HG03108 (cell line): ENCODE results near the gene GPR173.

ENCODE experiments used
- ATAC-seq: cut with Tn5 transposase; IDR thresholded peaks from one replicate; pipeline ENCODE4 v1.9.1; 2021; ENCODE audit warnings: moderate library complexity; ENCODE audit not compliant: unreplicated experiment

The GPR173 gene, protein sequence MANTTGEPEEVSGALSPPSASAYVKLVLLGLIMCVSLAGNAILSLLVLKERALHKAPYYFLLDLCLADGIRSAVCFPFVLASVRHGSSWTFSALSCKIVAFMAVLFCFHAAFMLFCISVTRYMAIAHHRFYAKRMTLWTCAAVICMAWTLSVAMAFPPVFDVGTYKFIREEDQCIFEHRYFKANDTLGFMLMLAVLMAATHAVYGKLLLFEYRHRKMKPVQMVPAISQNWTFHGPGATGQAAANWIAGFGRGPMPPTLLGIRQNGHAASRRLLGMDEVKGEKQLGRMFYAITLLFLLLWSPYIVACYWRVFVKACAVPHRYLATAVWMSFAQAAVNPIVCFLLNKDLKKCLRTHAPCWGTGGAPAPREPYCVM

DNA sequence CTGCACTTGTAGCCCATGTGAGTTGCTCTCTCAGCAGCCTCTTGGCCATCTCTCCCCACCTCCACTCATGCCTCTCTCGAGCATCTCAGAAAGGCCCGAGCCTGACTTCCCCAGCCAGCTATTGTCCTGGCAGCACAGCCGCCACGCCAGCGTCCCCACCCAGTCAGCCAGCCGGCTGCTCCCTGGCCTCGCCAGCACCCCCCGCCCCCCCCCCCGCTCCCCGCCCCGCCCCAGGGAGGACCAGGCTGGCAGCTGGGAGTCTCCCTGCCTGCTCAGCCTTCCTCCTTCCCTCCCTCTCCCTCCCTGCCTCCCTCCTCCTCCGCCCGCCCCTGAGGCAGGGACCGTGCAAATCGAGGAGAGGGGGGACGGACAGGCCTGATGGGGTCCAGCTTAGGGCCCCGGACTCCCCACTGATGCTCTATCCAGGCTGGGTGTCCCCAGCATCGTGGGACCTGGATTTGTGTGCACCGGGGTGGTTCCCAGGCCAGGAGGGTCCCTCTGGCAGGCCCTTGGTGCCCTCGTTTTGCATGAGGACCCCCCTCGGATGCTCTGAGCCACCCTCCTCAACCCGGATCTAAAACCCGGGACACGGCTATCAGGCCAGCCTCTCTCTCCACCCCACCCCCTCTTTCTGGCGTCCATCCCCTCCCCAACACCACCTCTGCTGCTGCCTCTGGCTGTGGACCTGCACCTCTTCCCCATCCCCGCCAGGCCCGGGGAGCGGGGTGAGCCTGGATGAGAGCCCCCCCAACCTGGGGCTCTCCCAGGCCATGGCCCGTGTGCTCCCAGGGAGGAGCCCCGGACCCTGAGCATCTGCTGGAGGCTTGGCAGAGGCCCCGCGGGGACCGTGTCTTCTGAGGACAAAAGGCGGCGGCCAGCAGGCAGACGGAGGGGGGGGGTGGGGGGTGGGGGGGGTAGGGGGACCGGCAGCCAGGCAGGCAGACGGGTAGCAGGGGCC, at the start of gene GPR173:
GPR173 (plus strand) TSS at position 621 of the 958 bp plus-strand sequence. CDS start 27,833 bp downstream, outside the sequence.
- no peak for ATAC-seq

DNA sequence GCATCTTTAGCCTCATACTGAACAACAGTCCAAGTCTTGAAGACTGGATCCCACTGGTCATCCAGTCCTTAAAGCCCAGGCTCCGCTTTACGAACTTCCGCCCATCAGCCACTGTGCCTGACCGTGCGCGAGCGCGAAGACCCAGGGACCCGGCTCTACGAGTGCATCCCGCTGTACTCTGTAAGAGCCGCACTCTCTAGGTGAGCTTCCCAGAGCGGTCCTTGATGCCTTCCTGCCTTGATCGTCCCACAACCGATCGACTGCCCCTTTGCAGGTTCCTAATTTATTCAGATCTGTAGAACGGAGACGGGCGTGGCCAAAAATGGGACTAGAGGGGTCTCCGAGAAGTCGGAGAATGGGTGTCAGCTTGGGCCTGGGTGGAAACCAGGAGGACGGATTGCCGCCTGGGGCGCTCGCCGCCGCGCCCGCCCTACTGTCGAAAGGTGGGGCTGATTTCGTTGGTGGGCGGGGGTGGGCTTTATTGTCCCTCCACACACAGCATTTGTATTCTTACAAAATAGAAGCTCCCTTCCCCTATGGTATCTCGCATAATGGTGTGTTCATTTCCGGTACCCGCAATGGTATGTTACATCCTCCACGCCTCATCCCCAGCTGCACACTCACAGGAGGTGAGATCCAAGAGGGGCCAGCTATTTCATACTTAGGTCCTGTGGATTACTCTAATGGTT, 48.0 kb upstream of the GPR173 start:
- no peak for ATAC-seq

DNA sequence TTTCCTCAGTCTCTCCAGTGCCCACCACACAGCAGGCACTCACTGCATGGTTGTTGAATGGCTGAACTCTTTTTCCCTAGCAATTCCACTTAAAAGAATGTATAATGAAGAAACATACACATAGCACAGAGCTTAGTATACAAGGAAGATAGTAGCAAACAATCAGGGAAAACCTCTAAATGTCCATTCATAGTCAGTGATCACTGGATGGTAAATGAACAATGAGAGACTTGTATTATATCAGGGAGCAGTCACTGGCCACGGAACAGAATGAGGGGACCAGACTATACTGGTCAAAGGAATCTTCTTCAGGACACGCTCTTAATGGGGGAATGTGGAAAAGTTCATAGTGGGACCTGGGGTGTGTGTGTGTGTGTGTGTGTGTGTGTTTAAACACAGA, 46.6 kb upstream of the GPR173 start:
- no peak for ATAC-seq

DNA sequence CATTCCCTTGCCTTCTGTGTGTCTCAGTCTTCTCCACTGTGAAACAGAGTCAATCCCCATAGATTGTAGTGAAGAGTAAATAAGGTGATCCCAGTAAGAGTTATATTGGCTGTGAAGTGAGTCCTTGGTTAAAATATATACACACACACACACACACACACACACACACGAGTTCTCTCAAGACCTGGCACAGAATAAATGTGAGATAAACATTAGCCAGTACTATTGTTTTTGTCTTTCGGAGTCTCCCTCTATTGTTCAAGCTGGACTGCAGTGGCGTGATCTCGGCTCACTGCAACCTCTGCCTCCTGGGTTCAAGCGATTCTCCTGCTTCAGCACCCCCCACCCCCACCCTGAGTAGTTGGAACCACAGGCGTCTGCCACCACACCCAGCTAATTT, 45.5 kb upstream of the GPR173 start:
- ATAC-seq = no peak

DNA sequence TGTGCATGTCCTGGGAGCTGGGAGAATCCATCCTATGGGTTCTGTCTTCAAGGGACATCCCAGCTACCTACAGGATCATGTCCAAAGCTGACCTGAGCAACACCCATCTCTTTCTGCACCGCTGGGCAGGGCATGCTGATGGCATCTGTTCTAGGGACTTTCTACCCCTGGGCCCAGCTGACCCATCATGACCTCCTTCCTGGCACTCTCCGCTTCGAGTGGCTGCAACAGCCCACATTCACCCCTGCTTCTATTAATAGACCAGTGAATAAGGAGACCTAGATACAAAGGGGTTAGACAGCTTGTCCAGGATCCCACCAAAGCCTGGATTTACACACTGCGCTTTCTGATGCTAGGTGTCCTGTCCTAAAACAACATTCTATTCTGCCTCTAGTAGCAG, 44.6 kb upstream of the GPR173 start:
- ATAC-seq = no peak

DNA sequence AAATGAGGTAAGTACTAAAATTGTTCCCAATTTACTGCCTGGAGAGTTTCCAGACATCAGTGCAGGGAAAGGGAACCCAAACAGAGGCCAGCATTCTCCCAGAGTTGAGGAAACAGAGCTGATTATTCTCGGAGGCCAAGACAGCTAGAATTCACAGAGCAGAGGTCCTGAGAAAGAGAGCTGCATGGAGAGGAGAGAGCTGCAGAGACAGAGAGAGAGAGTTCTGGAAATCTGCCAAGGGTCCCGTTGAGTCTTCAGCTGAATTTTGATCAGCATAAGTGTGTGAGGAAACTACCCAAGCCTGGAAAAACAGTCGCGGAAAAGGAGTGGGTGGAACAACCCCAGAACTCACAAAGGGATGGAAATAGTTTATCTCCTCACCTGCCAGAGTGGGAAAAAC, 43.8 kb upstream of the GPR173 start:
- no peak for ATAC-seq

DNA sequence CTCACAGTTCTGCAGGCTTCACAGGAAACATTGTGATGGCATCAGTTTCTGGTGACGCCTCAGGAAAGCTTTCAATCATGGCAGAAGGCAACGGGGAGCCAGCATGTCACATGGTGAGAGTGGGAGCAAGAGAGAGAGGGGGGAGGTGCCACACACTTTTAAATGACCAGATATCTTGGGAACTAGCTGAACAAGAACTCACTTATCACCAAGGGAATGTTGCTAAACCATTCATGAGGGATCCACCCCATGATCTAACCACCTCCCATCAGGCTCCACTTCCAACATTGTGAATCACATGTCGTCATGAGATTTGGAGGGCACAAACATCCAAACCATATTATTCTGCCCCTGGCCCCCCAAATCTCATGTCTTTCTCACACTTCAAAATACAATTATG, 43.3 kb upstream of the GPR173 start:
- ATAC-seq = no peak

DNA sequence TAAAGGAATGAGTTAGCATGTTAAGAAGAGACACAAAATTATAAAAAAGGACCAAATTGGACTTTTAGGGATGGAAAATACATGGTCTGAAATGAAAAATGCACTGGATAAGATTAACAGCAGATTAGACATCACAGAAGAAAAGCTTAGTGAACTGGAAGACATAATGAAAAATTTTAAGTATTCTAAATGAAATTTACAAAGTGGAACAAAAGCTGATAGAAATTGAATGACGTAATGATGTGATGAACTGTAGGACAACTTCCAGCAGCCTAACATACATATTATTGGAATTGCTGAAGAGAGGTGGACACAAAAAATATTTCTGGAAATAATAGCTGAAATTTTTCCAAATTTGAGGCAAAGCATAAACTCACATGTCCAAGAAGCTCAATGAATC, 39.6 kb upstream of the GPR173 start:
- ATAC-seq = no peak

DNA sequence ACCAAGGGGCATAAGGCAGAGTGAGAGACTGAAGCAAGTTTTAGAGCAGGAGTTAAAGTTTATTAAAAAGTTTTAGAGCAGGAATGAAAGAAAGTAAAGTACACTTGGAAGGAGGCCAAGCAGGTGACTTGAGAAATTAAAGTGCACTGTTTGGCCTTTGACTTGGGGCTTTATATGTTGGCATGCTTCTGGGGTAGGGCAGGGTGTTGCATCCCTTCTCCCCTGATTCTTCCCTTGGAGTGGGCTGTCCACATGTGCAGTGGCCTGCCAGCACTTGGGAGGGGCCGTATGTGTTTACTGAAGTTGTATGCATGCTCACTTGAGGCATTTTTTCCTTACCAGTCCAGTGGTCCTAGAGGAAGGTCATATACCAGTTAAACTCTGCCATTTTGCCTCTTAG, 35.3 kb upstream of the GPR173 start:
- ATAC-seq = no peak

DNA sequence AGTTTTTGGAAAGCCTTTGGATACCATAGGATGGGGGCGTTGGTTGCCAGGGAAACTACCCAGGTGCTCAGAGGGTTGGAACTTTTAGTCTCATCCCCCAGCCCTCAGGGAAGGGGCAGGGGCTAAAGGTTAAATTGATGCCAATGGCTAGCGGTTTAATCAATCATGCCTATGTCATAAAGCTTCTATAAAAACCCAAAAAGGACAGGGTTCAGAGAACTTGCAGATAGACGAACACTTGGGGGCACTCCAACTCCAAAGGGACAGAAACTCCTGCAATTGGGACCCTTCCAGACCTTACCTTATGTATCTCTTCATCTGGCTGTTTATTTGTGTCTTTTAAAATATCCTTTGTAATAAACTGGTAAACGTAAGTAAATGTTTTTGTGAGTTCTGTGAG, 30.0 kb upstream of the GPR173 start:
- no peak for ATAC-seq

DNA sequence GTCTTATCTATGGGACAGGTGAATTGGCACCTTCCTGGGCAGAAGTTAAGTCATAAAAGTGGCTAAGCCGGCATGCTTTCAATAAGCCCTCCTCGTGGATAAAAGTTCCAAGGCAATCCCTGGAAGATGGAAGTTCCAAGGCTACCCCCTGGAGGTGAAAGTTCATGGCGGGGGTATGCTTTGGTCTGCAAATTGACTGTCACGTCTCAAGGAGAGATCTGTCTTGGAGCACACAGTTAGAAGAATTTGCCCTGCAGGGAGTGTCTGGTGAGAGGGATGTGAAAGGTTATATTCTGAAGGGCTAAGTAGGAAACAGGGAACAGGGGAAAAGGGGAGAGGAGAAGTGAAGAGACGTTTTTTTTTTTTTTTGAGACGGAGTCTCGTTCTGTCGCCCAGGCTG, 26.2 kb upstream of the GPR173 start:
- ATAC-seq = no peak

DNA sequence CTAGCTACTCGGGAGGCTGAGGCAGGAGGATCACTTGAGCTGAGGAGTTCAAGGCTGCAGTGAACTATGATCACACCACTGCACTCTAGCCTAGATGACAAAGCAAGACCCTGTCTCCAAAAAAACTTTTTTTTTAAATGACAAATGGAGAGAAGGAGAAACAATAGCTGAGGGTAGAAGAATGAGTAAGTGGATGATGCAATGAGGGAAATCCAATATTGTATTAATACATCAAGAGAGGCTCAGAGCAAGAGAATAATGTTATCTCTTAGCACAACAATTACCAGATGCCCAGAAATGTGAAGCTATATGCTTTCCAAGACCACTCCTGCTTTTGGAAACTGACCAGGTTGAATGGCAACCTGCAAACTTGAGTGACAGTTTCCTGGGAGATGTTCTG, 19.9 kb upstream of the GPR173 start:
- ATAC-seq = no peak

DNA sequence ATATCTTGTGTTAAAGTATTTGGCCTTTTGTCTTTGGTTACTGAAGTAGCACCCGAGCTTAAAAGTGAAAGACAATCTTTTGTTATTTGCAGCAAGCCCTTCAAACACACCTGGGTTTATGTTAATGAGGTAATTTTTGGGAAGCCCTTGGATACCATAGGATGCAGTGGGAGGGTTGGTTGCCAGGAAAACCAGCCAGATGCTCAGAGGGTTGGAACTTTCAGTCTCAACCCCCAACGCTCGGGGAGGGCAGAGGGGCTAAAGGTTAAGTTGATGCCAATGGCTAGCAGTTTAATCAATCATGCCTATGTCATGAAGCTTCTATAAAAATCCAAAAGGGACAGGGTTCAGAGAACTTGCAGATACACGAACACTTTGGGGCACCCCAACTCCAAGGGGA, 17.2 kb upstream of the GPR173 start:
- no peak for ATAC-seq

DNA sequence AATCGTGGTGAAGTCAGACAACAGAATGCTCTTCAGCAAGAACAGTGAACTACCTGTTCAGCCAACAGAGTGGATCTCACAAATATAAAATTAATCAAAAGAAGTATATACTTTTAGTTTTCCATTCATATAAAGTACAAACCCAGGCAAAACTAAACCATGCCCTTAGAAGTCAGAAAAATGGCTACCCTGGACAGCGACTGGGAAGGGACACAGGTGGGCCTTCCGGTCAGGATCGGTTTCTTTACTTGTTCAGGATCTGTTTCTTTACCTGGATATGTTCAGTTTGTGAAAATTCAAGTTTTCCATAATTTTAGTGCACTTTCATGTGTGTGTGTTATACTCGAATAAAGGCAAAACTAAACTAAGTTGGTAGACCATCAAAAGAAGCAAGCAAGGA, 12.4 kb upstream of the GPR173 start:
- ATAC-seq = no peak

DNA sequence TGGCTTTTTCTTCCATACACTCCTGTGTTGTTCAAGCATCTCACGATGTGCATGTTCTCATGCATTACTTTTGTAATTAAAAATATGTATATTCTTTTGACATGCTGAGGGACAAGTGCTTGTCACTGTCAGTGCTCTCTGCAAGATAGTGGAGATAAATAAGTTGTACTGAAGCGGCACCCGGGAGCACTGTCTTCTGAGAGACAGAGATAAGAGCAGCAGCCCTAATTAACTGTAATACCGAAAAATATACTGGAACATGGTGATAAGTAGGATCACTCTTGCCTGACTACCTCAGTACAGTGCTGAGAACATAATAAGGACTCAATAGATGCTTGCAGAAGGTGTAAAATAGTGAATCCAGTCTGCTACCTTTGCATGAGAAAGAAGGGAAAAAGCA, 9.4 kb upstream of the GPR173 start:
- ATAC-seq = no peak

DNA sequence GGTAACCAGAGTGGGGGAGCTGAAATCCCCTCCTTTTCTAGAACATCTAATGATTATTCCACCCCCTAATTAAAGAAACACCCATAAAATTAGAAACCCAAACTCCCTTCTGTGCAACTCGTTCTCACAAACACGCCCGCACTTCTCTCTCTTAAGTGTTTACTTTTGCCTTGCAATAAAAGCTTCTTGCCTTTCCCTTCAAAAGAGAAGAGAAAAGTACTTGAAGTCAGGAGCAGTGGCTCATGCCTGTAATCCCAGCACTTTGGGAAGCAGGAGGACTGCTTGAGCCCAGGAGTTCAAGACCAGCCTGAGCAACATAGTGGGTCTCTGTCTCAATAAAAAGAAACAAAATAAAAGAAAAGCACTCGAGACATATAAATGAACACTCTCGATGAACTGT, 3.6 kb upstream of the GPR173 start:
- ATAC-seq = no peak

DNA sequence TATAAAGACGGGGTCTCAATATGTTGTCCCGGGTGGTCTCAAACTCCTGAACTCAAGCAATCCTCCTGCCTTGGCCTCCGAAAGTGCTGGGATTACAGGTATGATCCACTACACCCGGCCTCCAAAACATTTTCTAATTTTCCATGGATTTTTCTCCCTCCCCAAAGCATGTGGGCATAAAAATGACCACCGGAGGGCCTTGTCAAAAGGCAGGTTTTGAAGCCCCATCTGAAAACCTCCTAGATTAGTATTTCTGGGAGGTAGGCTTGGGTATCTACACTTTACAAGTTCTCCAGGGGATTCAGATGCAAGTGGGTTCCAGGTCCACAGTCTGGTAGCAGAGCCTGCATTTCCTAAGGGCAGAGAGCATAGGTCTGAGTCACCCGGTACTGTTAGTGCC, 1.4 kb upstream of the GPR173 start:
- no peak for ATAC-seq

DNA sequence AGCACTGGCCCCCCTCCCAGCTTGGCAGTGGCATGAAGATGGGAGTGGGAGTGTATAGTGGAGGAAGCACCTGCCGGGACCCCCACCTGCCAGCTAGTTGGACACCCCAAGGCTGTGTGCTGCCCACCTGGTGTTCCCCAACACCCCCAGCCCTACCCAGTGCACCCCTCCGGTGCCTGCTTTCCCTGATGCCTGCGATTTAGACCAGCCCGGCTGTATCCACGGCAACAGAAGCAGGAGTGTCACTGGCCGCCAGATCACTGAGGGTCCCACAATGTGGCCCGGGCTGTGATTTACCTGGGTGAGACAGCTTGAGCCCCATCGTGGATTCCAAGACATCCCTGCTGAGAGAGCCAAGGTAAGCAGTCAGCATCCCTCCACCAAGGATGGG, 533 bp downstream of the GPR173 start:
- no peak for ATAC-seq

DNA sequence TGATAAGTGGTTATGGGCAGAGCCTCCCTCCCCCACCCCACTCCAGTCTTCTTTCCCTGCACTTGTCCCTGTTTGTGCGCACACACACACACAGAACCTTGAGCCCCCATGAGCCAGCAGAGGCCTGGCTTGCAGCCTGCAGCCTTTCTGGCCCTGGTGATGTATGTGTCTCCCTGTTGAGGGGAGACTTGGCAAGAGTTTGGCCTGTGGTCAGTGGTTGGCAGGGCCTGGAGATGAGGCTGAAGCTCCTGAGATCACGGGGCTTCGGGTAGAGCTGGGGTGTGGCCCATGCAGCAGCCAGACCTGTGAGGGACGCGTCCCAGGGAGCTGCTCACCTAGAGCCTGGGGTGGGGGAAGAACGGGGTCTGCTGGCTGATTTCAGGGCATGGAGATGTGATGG, 2.3 kb downstream of the GPR173 start:
- no peak for ATAC-seq

DNA sequence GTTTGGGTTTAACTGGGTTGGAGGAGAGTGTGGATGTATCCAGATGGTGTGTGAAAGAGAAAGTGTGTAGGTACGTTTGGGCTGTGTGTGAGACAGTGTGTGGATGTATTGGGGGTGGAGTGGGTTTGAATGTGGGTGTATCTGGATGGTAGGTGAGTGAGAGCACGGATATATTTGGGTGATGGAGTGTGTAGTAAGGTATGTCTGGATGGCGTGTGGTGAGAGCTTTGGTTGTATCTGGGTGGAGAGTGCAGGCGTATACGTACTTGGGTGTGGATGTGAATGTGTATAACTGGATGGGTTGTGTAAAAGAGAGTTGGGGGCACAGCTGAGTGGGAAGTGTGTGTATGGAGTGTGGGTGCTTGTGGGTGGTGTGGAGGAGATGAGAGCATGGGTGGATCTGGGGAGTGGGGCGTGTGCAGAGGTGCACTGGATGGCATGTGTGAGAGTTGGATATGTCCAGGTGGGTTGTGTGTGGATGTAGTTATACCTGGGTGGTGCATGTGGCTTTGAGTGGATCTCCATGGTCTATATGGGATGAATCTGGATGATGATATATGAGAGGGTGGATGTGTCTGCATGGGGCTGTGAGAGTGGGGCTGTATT, 6.8 kb downstream of the GPR173 start:
- no peak for ATAC-seq

DNA sequence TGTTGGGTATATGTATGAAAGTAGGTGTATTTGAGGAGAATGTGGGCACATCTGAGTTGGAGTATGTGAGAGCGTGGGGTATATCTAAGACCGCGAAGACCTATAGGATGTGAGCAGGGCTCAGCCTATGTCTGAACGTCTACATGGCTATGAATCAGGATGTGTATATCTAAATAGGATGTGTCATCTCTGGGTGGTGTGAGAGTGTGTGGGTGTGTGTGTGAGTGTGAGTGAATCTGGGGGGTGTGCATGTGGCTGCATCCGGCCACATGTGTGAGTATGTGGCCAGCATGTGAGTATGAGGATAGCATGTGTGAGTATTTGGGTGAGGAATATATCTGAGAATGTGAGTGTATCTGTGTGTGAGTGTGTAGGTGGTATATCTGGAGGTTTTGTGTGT, 7.7 kb downstream of the GPR173 start:
- no peak for ATAC-seq
